DMS114 treated with DMSO at 0.1 percent for 48 hours (cell line): ENCODE data around the gene SUPT20HL2.
"Not testable (repeated sequence)": the region's sequence is repeated elsewhere in the genome, so short reads cannot be mapped to it uniquely, and the experiment has no call there.

Experiments
- DNase-seq: peaks from one replicate; lab custom pipeline; 2025; ENCODE audit not compliant: unreplicated experiment; lab: John Stamatoyannopoulos, UW

Gene SUPT20HL2

GRCh38 chrX:24309580-24310374 is 4.1 kb downstream of the SUPT20HL2 start:
- not testable (repeated sequence) for DNase-seq

GRCh38 chrX:24308803-24309202 is 5.1 kb downstream of the SUPT20HL2 start:
- not testable (repeated sequence) for DNase-seq

- no peak for DNase-seq
Measured at GRCh38 chrX:24306440-24306839, 7.4 kb downstream of the SUPT20HL2 start.

GRCh38 chrX:24305905-24306304 is 8.0 kb downstream of the SUPT20HL2 start:
- DNase-seq = no peak

GRCh38 chrX:24301806-24302205 is 12.1 kb downstream of the SUPT20HL2 start:
- no peak for DNase-seq

- no peak for DNase-seq
Measured at GRCh38 chrX:24301060-24301459, 12.8 kb downstream of the SUPT20HL2 start.

- DNase-seq = no peak
Measured at GRCh38 chrX:24298191-24298590, 15.7 kb downstream of the SUPT20HL2 start.

GRCh38 chrX:24294619-24295018 is 19.2 kb downstream of the SUPT20HL2 start:
- no peak for DNase-seq

GRCh38 chrX:24293412-24293811 is 20.5 kb downstream of the SUPT20HL2 start:
- DNase-seq = no peak

- DNase-seq = no peak
Measured at GRCh38 chrX:24292353-24292752, 21.5 kb downstream of the SUPT20HL2 start.

- DNase-seq = no peak
Measured at GRCh38 chrX:24285082-24285481, 28.8 kb downstream of the SUPT20HL2 start.

- DNase-seq = no peak
Measured at GRCh38 chrX:24283127-24283794, 30.6 kb downstream of the SUPT20HL2 start.

- DNase-seq = no peak
Measured at GRCh38 chrX:24282381-24283126, 31.3 kb downstream of the SUPT20HL2 start.

GRCh38 chrX:24277405-24277804 is 36.5 kb downstream of the SUPT20HL2 start:
- no peak for DNase-seq

- DNase-seq = no peak
Measured at GRCh38 chrX:24276015-24276414, 37.9 kb downstream of the SUPT20HL2 start.

GRCh38 chrX:24271262-24271661 is 42.6 kb downstream of the SUPT20HL2 start:
- DNase-seq = no peak

- DNase-seq = no peak
Measured at GRCh38 chrX:24268786-24269185, 45.1 kb downstream of the SUPT20HL2 start.

- no peak for DNase-seq
Measured at GRCh38 chrX:24266996-24267395, 46.9 kb downstream of the SUPT20HL2 start.

GRCh38 chrX:24264383-24264782 is 49.5 kb downstream of the SUPT20HL2 start:
- no peak for DNase-seq

GRCh38 chrX:24262309-24262708 is 51.6 kb downstream of the SUPT20HL2 start:
- DNase-seq = no peak
